HG03575 (cell line): Measurements from ENCODE around the gene GALNT2.

ENCODE experiments used
- ATAC-seq: cut with Tn5 transposase; IDR thresholded peaks from one replicate; pipeline ENCODE4 v1.9.1; 2021; ENCODE audit not compliant: unreplicated experiment, insufficient number of reproducible peaks, low FRiP score; ENCODE audit errors: extremely low read depth

The GALNT2 gene

GRCh38 chr1:230105245-230105753, 38.3 kb downstream of the GALNT2 start:
- ATAC-seq = no peak

DNA sequence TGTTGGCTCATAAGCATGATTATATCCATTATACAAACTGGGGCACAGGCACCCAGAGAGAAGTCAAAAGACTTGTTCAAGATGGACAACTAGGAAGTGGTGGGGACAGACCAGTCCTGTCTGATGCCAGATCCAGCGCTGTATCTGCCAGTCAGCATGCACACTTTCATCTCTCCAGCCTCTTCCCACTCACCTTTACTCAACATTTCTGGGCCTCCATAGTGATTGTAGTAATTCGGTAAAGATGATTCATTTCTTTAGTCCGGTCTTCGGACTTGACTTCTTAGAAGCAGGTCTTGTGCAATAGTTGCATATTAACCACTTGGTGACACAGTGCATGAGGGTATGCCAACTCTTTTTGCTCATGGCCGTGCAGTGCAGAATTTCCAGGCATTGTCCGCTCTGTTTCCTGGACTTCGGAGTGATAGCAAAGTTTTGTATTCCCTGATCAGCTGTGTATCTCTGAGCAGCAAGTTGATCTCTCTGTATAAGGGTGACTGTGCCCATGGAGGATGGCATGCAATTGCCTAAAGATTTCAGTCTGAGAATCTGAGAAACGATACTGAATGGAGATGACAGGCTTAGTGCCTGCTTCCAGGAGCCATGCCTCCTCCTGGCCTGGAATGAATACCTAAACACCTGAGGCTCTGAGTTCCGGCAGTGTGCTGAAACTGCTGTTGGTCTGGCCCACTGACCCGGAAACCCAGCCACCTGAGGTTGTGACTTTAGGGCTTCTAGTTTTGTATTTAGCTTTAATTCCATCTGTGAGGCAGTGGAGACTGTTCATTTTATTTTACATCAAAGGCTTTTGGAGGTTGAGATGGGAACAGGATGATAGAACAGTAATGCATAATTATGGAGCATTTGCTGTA, 39.0 kb downstream of the GALNT2 start:
- no peak for ATAC-seq

DNA sequence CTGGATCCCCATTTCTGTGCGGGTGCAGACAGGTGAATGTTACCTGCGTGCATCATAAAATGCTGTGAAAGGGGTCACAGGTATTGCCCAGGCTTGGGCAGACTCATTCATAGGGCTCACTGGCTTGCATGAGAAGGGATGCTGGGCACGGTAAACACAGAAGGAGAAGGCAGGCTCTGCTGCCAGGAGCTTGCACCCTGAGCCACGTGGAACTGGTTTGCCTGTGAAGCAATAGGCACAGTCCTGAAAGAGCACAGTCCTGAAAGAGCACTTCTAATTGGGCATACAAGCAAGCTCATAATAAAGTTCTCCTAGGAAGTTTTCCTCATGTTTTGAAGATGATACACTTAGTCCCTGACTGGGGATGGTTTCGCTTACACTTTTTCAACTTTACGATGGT, 40.9 kb downstream of the GALNT2 start:
- no peak for ATAC-seq

GRCh38 chr1:230108580-230108979, 41.5 kb downstream of the GALNT2 start:
- no peak for ATAC-seq

DNA sequence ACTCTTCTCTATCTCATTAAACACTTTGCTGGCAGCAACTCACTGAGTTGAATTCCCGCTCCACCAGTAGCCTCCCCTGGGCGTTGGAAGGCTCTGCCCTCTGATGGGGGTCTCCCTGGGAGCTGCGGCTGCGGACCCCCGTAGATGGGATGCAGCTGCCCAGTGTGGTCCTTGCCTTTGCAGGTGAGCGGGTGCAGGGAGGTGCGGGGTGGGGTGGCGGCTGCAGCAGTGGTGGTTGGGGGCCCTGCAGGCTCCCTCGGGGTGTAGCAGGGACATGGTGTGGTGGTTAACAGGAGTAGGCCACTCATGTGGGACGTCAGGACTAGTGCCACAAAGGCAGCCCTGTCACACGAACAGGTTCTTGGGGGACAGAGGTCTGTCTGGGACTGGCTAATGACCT, 42.0 kb downstream of the GALNT2 start:
- ATAC-seq = no peak

DNA sequence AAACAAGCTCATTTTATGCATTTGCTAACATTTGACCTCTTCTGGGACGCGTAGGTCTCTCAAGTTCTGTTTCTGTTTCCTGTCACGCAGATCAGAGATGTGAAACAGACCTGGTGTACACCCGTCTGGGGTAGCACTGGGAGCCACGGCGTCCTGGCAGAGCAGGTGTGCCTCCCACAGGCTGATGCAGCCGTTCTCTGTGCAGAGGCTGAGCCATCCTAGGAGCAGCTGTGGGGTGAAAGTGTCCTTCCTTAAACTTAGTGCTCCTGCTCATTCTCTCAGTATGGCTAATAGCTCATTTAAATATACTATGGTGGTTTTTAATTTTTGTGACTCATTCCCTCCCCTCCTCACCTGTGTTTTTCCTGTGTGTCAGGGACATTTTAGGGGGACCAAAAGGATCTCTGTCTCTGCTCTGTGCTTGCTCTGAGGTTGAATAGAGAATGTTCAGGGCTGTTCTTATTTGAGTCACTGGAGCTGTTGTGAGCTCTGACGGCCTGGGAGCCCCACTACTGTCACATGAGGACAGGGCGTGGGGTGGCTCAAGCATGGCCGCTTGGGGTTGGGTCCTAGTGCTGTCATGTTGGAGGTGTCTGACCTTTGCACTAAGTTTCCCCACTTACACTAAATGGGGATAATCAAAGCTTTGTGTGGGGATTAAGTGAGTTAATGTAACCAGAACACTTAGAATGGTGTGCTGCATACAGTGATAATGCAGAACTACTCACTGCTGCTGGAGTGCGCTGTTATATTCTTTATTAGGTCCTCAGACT, 43.0 kb downstream of the GALNT2 start:
- peak; percentile 62 for ATAC-seq

DNA sequence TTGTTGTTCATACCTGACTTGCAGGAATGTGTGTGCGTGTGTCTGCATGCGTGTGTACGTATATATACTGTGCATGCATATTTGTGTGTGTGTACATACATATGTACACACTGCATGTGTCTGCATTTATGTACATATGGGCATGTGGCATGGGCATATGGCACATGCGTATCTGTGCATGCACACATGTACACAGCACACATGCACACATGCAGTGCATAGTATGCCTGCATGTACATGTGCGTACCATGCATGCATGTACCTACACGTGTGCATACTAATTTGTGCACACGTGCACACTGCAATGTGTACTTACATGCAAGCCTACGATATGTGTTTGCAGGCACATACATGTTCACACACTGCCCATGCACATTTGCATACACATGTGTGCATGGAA, 43.9 kb downstream of the GALNT2 start:
- ATAC-seq = no peak

DNA sequence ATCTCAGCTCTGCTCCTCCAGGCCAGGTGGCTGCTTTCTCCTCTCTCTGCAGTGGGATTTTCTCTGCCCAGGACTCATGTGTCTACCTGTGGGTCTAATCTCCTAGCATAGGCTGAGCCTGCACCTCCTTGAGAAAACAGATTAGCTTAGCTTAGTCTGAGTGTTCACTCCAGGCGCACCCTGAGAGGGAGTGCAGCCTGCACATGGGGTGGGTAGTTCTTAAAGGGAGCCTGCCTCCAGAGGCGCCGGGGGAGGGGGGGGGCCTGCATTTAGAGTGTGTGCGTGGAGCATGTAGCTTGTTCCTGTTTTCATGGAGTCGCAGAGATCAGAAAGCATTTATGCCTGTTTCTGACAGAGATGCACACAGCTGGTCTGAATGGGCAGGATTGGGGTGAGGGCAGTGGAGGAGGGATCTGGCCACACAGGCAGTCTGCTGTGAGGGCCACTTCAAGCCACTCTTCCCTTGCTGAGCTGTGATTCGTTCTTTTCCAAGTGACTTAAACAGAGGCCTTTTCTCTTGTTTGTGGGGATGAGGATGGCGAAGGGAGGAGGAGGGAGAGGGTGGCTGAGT, 45.2 kb downstream of the GALNT2 start:
- no peak for ATAC-seq

GRCh38 chr1:230112782-230113181, 45.7 kb downstream of the GALNT2 start:
- ATAC-seq = no peak

DNA sequence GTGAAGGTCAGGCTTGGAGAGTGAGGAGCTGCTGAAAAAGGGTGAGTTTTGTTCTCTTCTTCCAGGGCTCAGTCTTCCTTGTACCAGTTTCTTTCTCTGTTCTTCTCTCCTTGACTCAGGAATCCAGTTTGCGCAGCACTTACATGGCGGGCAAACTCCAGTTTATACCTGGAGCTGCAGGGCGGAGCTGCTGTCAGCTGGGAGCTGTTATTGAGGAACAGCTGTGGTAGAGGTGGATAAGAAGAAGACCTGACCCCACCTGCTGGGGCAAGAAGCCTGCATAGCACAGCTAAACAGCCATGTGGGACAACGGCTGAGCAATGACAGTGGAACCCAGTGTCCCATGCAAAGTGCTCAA, 46.2 kb downstream of the GALNT2 start:
- ATAC-seq = no peak

- no peak for ATAC-seq
These were observed 46.7 kb downstream of the GALNT2 start for GRCh38 chr1:230113593-230114236.

DNA sequence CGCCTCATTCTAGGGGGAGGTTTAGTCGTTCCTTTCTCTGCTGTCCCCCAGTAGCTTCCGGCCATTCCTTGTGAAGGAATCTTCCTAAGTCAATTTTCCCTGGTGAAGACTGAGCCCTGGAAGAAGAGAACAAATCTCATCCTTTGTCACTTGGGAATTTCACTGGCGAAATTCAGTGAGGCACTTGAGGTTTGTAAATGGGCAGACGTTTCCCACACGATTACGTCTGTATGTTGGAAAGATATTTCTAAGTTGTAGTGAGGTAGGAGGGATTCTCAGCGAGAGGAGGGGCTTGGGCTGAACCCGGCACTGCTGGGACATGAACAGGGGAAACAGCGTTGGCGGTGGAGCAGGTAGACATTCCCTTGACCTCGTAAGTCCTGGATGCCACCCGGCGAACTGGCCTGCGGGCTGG, 47.2 kb downstream of the GALNT2 start:
- ATAC-seq = no peak

DNA sequence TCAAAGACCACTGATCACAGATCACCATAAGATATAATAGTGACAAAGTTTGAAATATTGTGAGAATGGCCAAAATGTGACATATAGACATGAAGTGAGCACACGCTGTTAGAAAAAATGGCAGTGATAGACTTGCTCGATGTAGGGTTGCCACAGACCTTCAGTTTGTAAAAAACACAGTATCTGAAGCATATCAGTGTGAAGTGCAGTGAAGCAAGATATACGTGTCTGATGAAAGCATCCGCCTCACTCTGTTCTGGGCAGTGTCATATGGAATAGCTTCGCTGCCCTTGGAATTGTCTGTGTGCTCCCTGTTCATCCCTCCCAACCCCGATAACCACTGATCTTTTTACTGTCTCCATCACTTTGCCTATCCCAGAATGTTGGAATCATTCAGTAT, 50.7 kb downstream of the GALNT2 start:
- no peak for ATAC-seq

GRCh38 chr1:230119340-230119739, 52.3 kb downstream of the GALNT2 start:
- no peak for ATAC-seq

- no peak for ATAC-seq
These were observed 53.4 kb downstream of the GALNT2 start for GRCh38 chr1:230120289-230120920.

DNA sequence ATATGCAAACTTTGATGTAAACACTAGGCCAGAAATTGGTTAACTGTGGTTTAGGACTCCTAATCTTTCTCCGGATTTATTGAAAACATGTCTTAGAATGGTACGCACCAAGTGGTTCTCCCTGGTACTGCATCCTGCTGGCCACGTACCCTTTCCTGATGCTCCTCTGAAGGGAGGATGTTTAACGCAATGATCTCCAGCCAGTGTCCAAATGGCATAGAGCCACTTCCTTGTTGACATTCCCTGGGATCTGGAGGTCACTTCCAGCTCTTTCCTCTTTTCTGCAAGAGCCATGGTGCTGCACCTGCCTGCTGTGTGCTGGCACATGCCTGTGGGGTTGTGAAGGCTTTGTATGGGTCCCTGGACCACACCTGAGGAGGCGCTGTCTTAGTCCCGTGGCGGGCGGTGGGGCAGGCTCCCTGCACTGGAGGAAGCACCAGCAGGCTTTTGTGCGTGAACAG, 53.9 kb downstream of the GALNT2 start:
- no peak for ATAC-seq

DNA sequence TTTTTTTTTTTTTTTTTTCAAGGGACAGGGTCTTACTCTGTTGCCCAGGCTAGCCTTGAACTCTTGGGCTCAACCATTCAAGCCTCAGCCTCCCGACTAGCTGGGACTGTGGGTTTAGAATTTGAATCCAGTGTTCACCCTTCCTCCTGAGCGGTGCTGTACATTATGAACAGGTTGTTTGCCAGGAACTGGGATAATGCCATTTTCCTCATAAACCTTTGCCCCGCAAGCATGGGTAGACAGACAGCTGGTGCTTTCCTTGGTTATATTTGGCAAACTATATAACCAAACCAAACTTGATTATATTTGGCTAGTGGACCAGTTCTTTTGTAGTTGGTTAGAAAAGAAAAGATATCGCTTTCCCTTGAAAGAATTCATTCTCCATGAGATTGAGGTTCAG, 54.9 kb downstream of the GALNT2 start:
- ATAC-seq = no peak

GRCh38 chr1:230122366-230123279, 55.6 kb downstream of the GALNT2 start:
- no peak for ATAC-seq
